IPS DF 6.9 (cell line): ENCODE data around the gene PNPLA7.
"Not testable (repeated sequence)": the region's sequence is repeated elsewhere in the genome, so short reads cannot be mapped to it uniquely, and the experiment has no call there.

Source experiments
- DNase-seq: peaks from one replicate; pipeline ENCODE4 v3.0.0-alpha.2; 2013; ENCODE audit warnings: low read depth, low spot score
- H3K27ac ChIP-seq: one replicate; pipeline ENCODE4 v1.5.1; 2013; ENCODE audit warnings: low read length, control low read depth
- H3K27me3 ChIP-seq: 2 replicates; pipeline ENCODE4 v1.6.1; 2013; ENCODE audit warnings: mild to moderate bottlenecking, low read length; ENCODE audit not compliant: control insufficient read depth, insufficient read depth
- H3K36me3 ChIP-seq: 2 replicates; pipeline ENCODE4 v1.6.1; 2013; ENCODE audit warnings: low read length; ENCODE audit not compliant: control insufficient read depth, insufficient read depth
- H3K4me1 ChIP-seq: 2 replicates; pipeline ENCODE4 v1.6.1; 2013; ENCODE audit warnings: low read length; ENCODE audit not compliant: control insufficient read depth, insufficient read depth
- H3K4me3 ChIP-seq: 2 replicates; pipeline ENCODE4 v1.5.1; 2013; ENCODE audit warnings: mild to moderate bottlenecking, low read length
- H3K9me3 ChIP-seq: 2 replicates; pipeline ENCODE4 v1.6.1; 2013; ENCODE audit warnings: low read length, inconsistent platforms; ENCODE audit not compliant: control insufficient read depth, insufficient read depth
- WGBS: extraction: QIAGEN DNeasy Blood & Tissue Kit; methylation state at CpG from one replicate; pipeline ENCODE4 v1.1.7; 2013; ENCODE audit warnings: mixed read lengths, missing lambda C conversion rate; ENCODE audit not compliant: insufficient read length, insufficient coverage; 5-methylcytosine and 5-hydroxymethylcytosine counted together

The PNPLA7 gene

GRCh38 chr9:137575716-137576411 lies 25.7 kb upstream of the PNPLA7 start:
- DNase-seq = no peak
- Histone ChIP-seq H3K27ac (no peak overlapping the region), H3K27me3 (no peaks in the 10 kb centered on the region), H3K4me3 (no peak overlapping the region), H3K4me1 (no peaks in the 10 kb centered on the region), H3K9me3 (no peaks in the 10 kb centered on the region), H3K36me3 (peaks cover 20% of the 10 kb centered on the region)
- WGBS = no CpG with 5 or more reads among the region's 12 CpGs

- no peak overlapping the region for H3K27ac ChIP-seq
- H3K4me1 ChIP-seq = no peaks in the 10 kb centered on the region
- no peaks in the 10 kb centered on the region for H3K9me3 ChIP-seq
- no peak for DNase-seq
- H3K4me3 ChIP-seq = no peak overlapping the region
- H3K27me3 ChIP-seq = no peaks in the 10 kb centered on the region
- peaks cover 22% of the 10 kb centered on the region for H3K36me3 ChIP-seq
- no CpG with 5 or more reads among the region's 9 CpGs for WGBS
Observed at GRCh38 chr9:137575364-137575715, 25.1 kb upstream of the PNPLA7 start.

DNA sequence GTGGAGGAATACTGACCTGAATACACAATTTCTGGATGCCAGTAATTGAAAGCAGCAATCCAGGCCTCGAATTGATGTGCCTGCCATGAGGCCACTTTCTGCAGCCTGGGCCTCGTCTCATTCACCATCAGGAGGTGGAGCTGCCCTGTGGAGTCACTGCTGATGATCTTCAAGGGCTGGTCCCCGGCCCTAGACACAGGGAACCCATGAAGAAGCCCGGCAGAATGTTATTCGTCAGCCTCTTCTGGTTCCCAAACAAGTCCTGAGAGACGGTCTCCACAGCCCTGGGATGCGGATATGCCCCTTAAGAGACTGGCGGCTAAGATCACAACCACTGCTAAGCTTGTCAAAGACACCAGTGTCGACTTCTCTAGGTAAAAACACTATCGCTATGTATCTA lies 24.0 kb upstream of the PNPLA7 start:
- no peak for DNase-seq
- H3K27ac ChIP-seq = no peak overlapping the region
- no peak overlapping the region for H3K4me3 ChIP-seq
- no CpG with 5 or more reads among the region's 10 CpGs for WGBS
- H3K4me1 ChIP-seq = no peaks in the 10 kb centered on the region
- peaks cover 23% of the 10 kb centered on the region for H3K36me3 ChIP-seq
- no peaks in the 10 kb centered on the region for H3K9me3 ChIP-seq
- H3K27me3 ChIP-seq = no peaks in the 10 kb centered on the region

- Histone ChIP-seq H3K27me3 (no peaks in the 10 kb centered on the region), H3K4me1 (no peaks in the 10 kb centered on the region), H3K36me3 (peaks cover 23% of the 10 kb centered on the region), H3K9me3 (no peaks in the 10 kb centered on the region), H3K4me3 (no peak overlapping the region), H3K27ac (no peak overlapping the region)
- DNase-seq = no peak
- no CpG with 5 or more reads among the region's 3 CpGs for WGBS
Observed at GRCh38 chr9:137570566-137570965, 20.4 kb upstream of the PNPLA7 start.

- Histone ChIP-seq H3K4me1 (no peaks in the 10 kb centered on the region), H3K9me3 (no peaks in the 10 kb centered on the region), H3K4me3 (no peak overlapping the region), H3K36me3 (peaks cover 23% of the 10 kb centered on the region), H3K27me3 (no peaks in the 10 kb centered on the region), H3K27ac (no peak overlapping the region)
- 100% methylated on average over 4 of the region's 5 CpGs for WGBS
- DNase-seq = no peak
Observed at GRCh38 chr9:137569609-137570203, 19.5 kb upstream of the PNPLA7 start.

DNA sequence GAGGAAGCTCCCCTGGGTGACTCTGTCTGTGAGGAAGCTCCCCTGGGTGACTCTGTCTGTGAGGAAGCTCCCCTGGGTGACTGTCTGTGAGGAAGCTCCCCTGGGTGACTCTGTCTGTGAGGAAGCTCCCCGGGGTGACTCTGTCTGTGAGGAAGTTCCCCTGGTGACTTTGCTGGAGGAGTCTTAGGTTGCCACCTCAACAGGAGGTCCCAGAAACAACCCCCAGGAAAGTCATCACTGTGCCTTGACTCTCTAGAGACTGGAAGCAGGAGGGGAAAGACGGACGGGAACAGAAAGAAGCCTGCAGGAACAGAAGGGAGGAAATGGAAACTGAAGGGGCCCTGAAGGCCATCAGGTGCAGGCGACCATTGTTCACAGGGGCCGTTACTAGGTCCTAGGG lies 18.2 kb upstream of the PNPLA7 start:
- not testable (repeated sequence) for H3K27ac ChIP-seq, H3K27me3 ChIP-seq, H3K4me3 ChIP-seq, DNase-seq, H3K4me1 ChIP-seq, H3K9me3 ChIP-seq
- H3K36me3 ChIP-seq = peaks cover 26% of the 10 kb centered on the region
- no CpG with 5 or more reads among the region's 5 CpGs for WGBS

GRCh38 chr9:137564817-137565411 lies 14.7 kb upstream of the PNPLA7 start:
- H3K36me3 ChIP-seq = peaks cover 14% of the 10 kb centered on the region
- no peaks in the 10 kb centered on the region for H3K4me1 ChIP-seq
- no peak overlapping the region for H3K4me3 ChIP-seq
- no peaks in the 10 kb centered on the region for H3K27me3 ChIP-seq
- H3K27ac ChIP-seq = no peak overlapping the region
- DNase-seq = no peak
- no CpG with 5 or more reads among the region's 18 CpGs for WGBS
- no peaks in the 10 kb centered on the region for H3K9me3 ChIP-seq

GRCh38 chr9:137564134-137564533 lies 13.9 kb upstream of the PNPLA7 start:
- H3K27me3 ChIP-seq = no peaks in the 10 kb centered on the region
- H3K27ac ChIP-seq = no peak overlapping the region
- H3K4me1 ChIP-seq = no peaks in the 10 kb centered on the region
- WGBS = no CpG with 5 or more reads among the region's 10 CpGs
- no peak overlapping the region for H3K4me3 ChIP-seq
- no peaks in the 10 kb centered on the region for H3K9me3 ChIP-seq
- H3K36me3 ChIP-seq = peaks cover 14% of the 10 kb centered on the region
- no peak for DNase-seq

DNA sequence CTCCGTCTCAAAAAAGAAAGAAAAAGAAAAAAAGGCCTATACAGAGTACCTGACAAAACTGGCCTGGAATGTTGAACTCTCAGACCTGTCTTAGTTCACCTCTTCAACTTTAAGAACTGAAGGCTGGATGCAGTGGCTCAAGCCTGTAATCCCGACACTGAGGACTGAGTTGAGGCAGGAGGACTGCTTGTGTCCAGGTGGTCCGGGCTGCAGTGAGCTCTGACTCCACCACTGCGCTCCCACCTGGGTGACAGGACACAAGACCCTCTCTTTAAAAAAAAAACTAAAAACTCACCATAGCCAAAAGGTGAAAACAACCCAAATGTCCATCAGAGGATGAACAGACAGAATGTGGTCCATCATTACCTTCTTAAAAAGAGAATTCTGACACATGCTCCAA lies 7.9 kb upstream of the PNPLA7 start:
- H3K36me3 ChIP-seq = peaks cover 19% of the 10 kb centered on the region

GRCh38 chr9:137556069-137556838 lies 6.1 kb upstream of the PNPLA7 start:
- Histone ChIP-seq H3K4me3 (no peak overlapping the region), H3K27ac (no peak overlapping the region), H3K27me3 (no peaks in the 10 kb centered on the region), H3K9me3 (no peaks in the 10 kb centered on the region), H3K4me1 (no peaks in the 10 kb centered on the region), H3K36me3 (peaks cover 19% of the 10 kb centered on the region)
- DNase-seq = no peak
- WGBS = no CpG with 5 or more reads among the region's 24 CpGs

More for the DNA sequence above, 7.9 kb upstream of the PNPLA7 start:
- Histone ChIP-seq H3K27ac (no peak overlapping the region), H3K27me3 (no peaks in the 10 kb centered on the region), H3K9me3 (no peaks in the 10 kb centered on the region), H3K4me3 (no peak overlapping the region), H3K4me1 (no peaks in the 10 kb centered on the region)
- no peak for DNase-seq
- no CpG with 5 or more reads among the region's 4 CpGs for WGBS
